Hypothalamus (tissue), 51 donors: ENCODE results near the gene MASP2.
"Not testable (repeated sequence)": the region's sequence is repeated elsewhere in the genome, so short reads cannot be mapped to it uniquely, and the experiment has no call there.

Experiments
- DNase-seq, 51 donors: peaks; one replicate each; lab custom pipeline; 2025; lab: John Stamatoyannopoulos, UW

MASP2 gene

GRCh38 chr1:11059155-11059967 is 12.3 kb upstream of the MASP2 start:
- DNase-seq = no peak

- DNase-seq = no peak
Observed at GRCh38 chr1:11058595-11059154, 11.6 kb upstream of the MASP2 start.

- DNase-seq = no peak
Observed at GRCh38 chr1:11058026-11058425, 11.0 kb upstream of the MASP2 start.

- no peak for DNase-seq
Observed at GRCh38 chr1:11057477-11057876, 10.4 kb upstream of the MASP2 start.

- DNase-seq = no peak
Observed at GRCh38 chr1:11056504-11056903, 9.5 kb upstream of the MASP2 start.

- DNase-seq = no peak
Observed at GRCh38 chr1:11055676-11056075, 8.6 kb upstream of the MASP2 start.

GRCh38 chr1:11054666-11055065 is 7.6 kb upstream of the MASP2 start:
- no peak for DNase-seq

GRCh38 chr1:11054181-11054580 is 7.1 kb upstream of the MASP2 start:
- no peak for DNase-seq

- DNase-seq = no peak
Observed at GRCh38 chr1:11053758-11054137, 6.7 kb upstream of the MASP2 start.

- DNase-seq = no peak
Observed at GRCh38 chr1:11052839-11053757, 6.1 kb upstream of the MASP2 start.

- DNase-seq = no peak
Observed at GRCh38 chr1:11051781-11052511, 4.9 kb upstream of the MASP2 start.

GRCh38 chr1:11051121-11051520 is 4.1 kb upstream of the MASP2 start:
- DNase-seq = not testable (repeated sequence)

GRCh38 chr1:11046270-11046566 is 821 bp downstream of the MASP2 start:
- DNase-seq = no peak

GRCh38 chr1:11045428-11046269 is 1.4 kb downstream of the MASP2 start:
- no peak for DNase-seq

- DNase-seq = no peak
Observed at GRCh38 chr1:11044849-11045427, 2.1 kb downstream of the MASP2 start.

- no peak for DNase-seq
Observed at GRCh38 chr1:11044086-11044848, 2.8 kb downstream of the MASP2 start.

- DNase-seq = no peak
Observed at GRCh38 chr1:11042995-11043874, 3.8 kb downstream of the MASP2 start.

GRCh38 chr1:11042065-11042464 is 5.0 kb downstream of the MASP2 start:
- DNase-seq = no peak
